Ectodermal cell (in vitro differentiated cells): Measurements from ENCODE around the gene ACOT4.

Experiments used
- H3K27ac ChIP-seq: 2 replicates; pipeline ENCODE4 v1.7.0; 2013; ENCODE audit warnings: mild to moderate bottlenecking, low read depth, low read length; ENCODE audit not compliant: insufficient read depth, poor library complexity, severe bottlenecking
- H3K27me3 ChIP-seq: 2 replicates; pipeline ENCODE4 v1.7.0; 2013; ENCODE audit warnings: mild to moderate bottlenecking, low read length; ENCODE audit not compliant: insufficient read depth, control insufficient read depth, poor library complexity, severe bottlenecking
- H3K36me3 ChIP-seq: one replicate; pipeline ENCODE4 v1.7.0; 2013; ENCODE audit warnings: low read length; ENCODE audit not compliant: control insufficient read depth, insufficient read depth
- H3K4me1 ChIP-seq: one replicate; pipeline ENCODE4 v1.7.0; 2013; ENCODE audit warnings: low read length; ENCODE audit not compliant: control insufficient read depth, insufficient read depth
- H3K4me3 ChIP-seq: 2 replicates; pipeline ENCODE4 v1.7.0; 2013; ENCODE audit warnings: low read depth, low read length, control low read depth; ENCODE audit not compliant: insufficient read depth
- H3K9me3 ChIP-seq: 2 replicates; pipeline ENCODE4 v1.7.0; 2013; ENCODE audit warnings: mild to moderate bottlenecking, low read length, moderate library complexity; ENCODE audit not compliant: control insufficient read depth
- WGBS, 2 experiments: methylation state at CpG; one replicate each; pipeline ENCODE4 v1.1.7; 2013; ENCODE audit warnings: missing lambda C conversion rate in 2 of 2; 5-methylcytosine and 5-hydroxymethylcytosine counted together

The ACOT4 gene

DNA sequence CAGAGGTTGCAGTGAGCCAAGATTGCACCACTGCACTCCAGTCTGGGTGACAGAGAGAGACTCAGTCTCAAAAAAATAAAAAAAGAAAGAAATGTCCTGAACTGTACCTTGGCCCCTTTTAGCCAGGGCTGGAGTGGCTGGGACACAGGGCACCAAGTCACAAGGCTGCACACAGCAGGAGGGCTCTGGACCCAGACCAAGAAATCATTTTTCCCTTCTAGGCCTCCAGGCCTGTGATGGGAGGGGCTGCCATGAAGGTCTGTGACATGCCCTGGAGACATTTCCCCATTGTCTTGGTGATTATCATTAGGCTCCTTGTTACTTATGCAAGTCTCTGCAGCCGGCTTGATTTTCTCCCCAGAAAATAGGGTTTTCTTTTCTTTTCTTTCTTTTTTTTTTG lies 15.6 kb downstream of the ACOT4 start:
- Histone ChIP-seq H3K4me1 (no peaks in the 10 kb centered on the region), H3K36me3 (no peaks in the 10 kb centered on the region), H3K27me3 (peaks cover 21% of the 10 kb centered on the region), H3K27ac (no peak overlapping the region), H3K4me3 (no peak overlapping the region), H3K9me3 (no peaks in the 10 kb centered on the region)
- 80 to 82% methylated on average over 1 of the region's 1 CpG for WGBS, 2 experiments

- H3K27ac ChIP-seq: no peak overlapping the region
Observed at GRCh38 chr14:73610687-73611086, 19.0 kb downstream of the ACOT4 start.

DNA sequence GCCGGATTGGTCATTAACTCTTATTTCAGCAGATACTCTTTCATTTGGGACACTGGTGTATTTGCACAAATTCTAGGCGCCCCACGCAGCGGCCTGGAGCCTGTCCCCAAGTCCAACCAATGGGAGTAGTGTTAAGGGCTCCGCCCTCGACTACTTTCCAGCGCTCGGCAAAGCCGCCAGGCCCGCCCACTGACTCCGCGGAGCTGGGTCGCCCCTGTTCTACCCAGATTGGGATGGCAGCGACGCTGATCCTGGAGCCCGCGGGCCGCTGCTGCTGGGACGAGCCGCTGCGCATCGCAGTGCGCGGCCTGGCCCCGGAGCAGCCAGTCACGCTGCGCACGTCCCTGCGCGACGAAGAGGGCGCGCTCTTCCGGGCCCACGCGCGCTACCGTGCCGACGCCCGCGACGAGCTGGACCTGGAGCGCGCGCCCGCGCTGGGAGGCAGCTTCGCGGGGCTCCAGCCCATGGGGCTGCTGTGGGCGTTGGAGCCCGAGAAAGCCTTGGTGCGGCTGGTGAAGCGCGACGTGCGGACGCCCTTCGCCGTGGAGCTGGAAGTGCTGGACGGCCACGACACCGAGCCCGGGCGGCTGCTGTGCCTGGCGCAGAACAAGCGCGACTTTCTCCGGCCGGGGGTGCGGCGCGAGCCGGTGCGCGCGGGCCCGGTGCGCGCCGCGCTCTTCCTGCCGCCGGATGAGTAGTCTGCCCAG lies 20.8 kb downstream of the ACOT4 start, which contains the start of gene ACOT6:
Gene ACOT6 (plus strand): TSS at position 179 of the 707 bp plus-strand sequence. CDS start 55 bp downstream, at position 234.
- Histone ChIP-seq H3K27ac (no peak within 1 kb of the TSS), H3K9me3 (no peaks in the 10 kb centered on the region), H3K4me3 (peak within 1 kb of the TSS; percentile 68), H3K36me3 (no peaks in the 10 kb centered on the region), H3K4me1 (no peaks in the 10 kb centered on the region), H3K27me3 (peaks cover 71% of the 10 kb centered on the region)
- 1% methylated on average over 84 of the region's 84 CpGs for WGBS, 2 experiments

More at GRCh38 chr14:73610687-73611086, 19.0 kb downstream of the ACOT4 start:
- no peaks in the 10 kb centered on the region for H3K36me3 ChIP-seq
- H3K4me1 ChIP-seq: no peaks in the 10 kb centered on the region
- 76 to 82% methylated on average over 2 of the region's 2 CpGs for WGBS, 2 experiments
- peaks cover 55% of the 10 kb centered on the region for H3K27me3 ChIP-seq
- H3K9me3 ChIP-seq: no peaks in the 10 kb centered on the region
- no peak overlapping the region for H3K4me3 ChIP-seq

DNA sequence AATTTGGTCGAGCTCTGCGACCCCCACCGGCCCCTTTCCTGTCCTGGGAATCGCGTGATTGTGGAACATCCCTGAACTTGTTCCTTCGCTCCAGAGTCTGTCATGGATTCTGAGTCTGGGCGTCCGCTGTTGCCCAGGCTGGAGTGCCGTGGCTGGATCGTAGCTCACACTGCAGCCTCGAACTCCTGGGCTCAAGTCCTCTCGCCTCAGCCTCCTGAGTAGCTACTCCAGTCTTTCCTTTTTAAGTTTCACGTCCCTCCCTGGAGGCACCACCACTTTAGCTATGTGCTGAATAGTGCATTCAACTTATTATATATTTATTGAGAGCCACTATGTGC lies 21.3 kb downstream of the ACOT4 start:
- H3K27ac ChIP-seq: no peak overlapping the region
- H3K4me3 ChIP-seq: peak overlapping the region; percentile 68
- H3K9me3 ChIP-seq: no peaks in the 10 kb centered on the region
- no peaks in the 10 kb centered on the region for H3K36me3 ChIP-seq
- H3K4me1 ChIP-seq: no peaks in the 10 kb centered on the region
- peaks cover 76% of the 10 kb centered on the region for H3K27me3 ChIP-seq
- WGBS, 2 experiments: 16 to 17% methylated on average over 12 to 13 of the region's 13 CpGs

- no peak overlapping the region for H3K4me3 ChIP-seq
- no peak overlapping the region for H3K27ac ChIP-seq
- no peaks in the 10 kb centered on the region for H3K9me3 ChIP-seq
- H3K4me1 ChIP-seq: no peaks in the 10 kb centered on the region
- WGBS, 2 experiments: 94 to 98% methylated on average over 3 of the region's 3 CpGs
- no peaks in the 10 kb centered on the region for H3K36me3 ChIP-seq
- peaks cover 81% of the 10 kb centered on the region for H3K27me3 ChIP-seq
Observed at GRCh38 chr14:73613419-73613963, 21.8 kb downstream of the ACOT4 start.

GRCh38 chr14:73616831-73617230 lies 25.2 kb downstream of the ACOT4 start:
- Histone ChIP-seq H3K27ac (no peak overlapping the region), H3K36me3 (no peaks in the 10 kb centered on the region), H3K27me3 (peaks cover 97% of the 10 kb centered on the region), H3K4me3 (no peak overlapping the region), H3K9me3 (no peaks in the 10 kb centered on the region), H3K4me1 (no peaks in the 10 kb centered on the region)
- 52 to 55% methylated on average over 4 of the region's 4 CpGs for WGBS, 2 experiments

DNA sequence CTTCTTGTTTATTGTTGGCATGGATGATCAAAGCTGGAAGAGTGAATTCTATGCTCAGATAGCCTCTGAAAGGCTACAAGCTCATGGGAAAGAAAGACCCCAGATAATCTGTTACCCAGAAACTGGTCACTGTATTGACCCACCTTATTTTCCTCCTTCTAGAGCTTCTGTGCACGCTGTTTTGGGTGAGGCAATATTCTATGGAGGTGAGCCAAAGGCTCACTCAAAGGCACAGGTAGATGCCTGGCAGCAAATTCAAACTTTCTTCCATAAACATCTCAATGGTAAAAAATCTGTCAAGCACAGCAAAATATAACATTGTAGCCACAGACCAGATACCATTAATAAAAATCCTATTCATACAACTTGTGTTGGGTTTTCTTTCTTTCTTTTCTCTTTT lies 27.9 kb downstream of the ACOT4 start:
- Histone ChIP-seq H3K27me3 (peaks cover 72% of the 10 kb centered on the region), H3K4me1 (no peaks in the 10 kb centered on the region), H3K27ac (no peak overlapping the region), H3K9me3 (no peaks in the 10 kb centered on the region), H3K4me3 (no peak overlapping the region), H3K36me3 (no peaks in the 10 kb centered on the region)
- WGBS, 2 experiments: 92 to 100% methylated on average over 1 of the region's 1 CpG

GRCh38 chr14:73620268-73620667 lies 28.6 kb downstream of the ACOT4 start:
- no peaks in the 10 kb centered on the region for H3K9me3 ChIP-seq
- no peak overlapping the region for H3K4me3 ChIP-seq
- no peaks in the 10 kb centered on the region for H3K4me1 ChIP-seq
- WGBS, 2 experiments: 87 to 90% methylated on average over 10 of the region's 10 CpGs
- H3K27me3 ChIP-seq: peaks cover 65% of the 10 kb centered on the region
- H3K36me3 ChIP-seq: no peaks in the 10 kb centered on the region
- no peak overlapping the region for H3K27ac ChIP-seq

DNA sequence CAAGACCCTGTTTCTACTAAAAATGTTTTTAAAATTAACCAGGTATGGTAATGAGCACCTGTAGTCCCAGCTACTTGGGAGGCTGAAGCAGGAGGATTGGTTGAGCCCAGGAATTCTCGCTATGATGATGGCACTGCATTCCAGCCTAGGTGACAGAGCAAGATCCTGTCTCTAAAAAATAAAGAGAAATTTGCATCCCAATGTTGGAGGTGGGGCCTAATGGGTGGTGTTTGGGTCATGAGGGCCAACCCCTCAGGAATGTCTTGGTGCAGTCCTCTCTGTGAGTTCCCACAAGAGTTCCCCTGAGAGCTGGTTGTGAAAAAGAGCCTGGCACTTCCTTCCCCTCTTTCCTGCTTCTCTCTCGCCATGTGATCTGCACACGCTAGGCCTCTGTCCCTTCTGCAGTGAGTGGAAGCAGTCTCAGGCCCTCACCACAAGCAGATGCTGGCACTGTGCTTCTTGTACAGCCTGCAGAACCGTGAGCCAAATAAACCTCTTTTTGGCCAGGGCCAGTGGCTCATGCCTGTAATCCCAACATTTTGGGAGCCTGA lies 31.9 kb downstream of the ACOT4 start:
- WGBS, 2 experiments: 83 to 90% methylated on average over 4 of the region's 4 CpGs

DNA sequence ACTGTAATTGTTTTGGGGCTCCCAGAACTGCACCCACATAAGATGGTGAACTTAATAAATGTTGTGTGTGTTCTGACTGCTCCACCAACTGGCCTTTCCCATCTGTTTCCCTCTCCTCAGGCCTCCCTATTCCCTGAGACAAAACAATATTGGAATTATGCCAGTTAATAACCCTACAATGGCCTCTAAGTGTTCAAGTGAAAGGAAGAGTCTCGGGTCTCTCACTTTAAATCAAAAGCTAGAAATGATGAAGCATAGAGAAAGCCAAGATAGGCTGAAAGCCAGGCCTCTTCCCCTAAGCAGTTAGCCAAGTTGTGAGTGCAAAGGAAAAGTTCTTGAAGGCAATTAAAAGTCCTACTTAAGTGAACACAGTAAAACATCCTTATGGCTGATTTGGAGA lies 34.0 kb downstream of the ACOT4 start:
- Histone ChIP-seq H3K4me3 (no peak overlapping the region), H3K27ac (no peak overlapping the region), H3K36me3 (no peaks in the 10 kb centered on the region), H3K4me1 (no peaks in the 10 kb centered on the region), H3K27me3 (peaks cover 13% of the 10 kb centered on the region), H3K9me3 (no peaks in the 10 kb centered on the region)
- WGBS, 2 experiments: 88 to 91% methylated on average over 1 of the region's 1 CpG

More for the DNA sequence above, 31.9 kb downstream of the ACOT4 start:
- Histone ChIP-seq H3K36me3 (no peaks in the 10 kb centered on the region), H3K9me3 (no peaks in the 10 kb centered on the region), H3K4me3 (no peak overlapping the region), H3K27me3 (peaks cover 34% of the 10 kb centered on the region), H3K4me1 (no peaks in the 10 kb centered on the region), H3K27ac (no peak overlapping the region)
